HG03354 (cell line): ENCODE data around the gene AGPAT4.

Experiments used
- ATAC-seq: cut with Tn5 transposase; IDR thresholded peaks from one replicate; pipeline ENCODE4 v1.9.1; 2021; ENCODE audit warnings: mild to moderate bottlenecking; ENCODE audit not compliant: unreplicated experiment, poor library complexity, severe bottlenecking

AGPAT4 gene

GRCh38 chr6:161214722-161215121, 59.1 kb downstream of the AGPAT4 start:
- ATAC-seq, result no peak

DNA sequence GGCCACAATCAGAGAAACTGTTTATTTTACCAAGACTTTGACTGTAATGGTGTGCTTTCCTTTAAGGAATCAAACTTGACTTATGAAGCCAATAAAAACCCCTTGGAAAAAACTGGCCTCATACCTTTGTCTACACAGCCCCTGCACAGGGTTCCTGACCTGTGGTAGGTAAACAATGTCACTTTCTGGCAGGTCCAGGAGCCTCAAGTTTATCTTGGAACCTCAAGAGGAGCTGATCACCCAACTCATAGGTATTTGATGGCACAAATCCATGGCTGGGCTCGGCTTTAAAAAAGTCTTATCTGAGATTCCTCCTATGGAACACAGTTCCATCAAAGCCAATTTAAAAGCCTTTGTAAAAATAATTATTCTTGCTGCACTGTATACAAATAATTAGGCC, 61.0 kb downstream of the AGPAT4 start:
- ATAC-seq, result no peak

GRCh38 chr6:161211380-161212035, 62.4 kb downstream of the AGPAT4 start:
- no peak for ATAC-seq

DNA sequence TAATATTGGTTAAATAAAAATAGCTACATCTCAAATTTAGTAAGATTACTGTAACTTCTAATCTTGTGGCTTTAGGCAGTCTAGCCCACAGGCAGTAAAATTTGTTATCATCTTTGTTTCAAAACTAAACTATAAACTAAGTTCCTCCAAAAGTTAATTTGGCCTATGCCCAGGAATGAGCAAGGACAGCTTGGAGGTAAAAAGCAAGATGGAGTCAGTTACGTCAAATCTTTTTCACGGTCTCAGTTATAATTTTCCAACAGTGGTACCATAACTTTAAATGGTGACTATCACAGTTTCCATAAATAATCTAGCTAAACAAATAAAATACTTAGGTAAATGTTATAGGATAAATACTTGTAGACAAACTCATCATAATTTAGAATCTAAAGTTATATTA, 63.0 kb downstream of the AGPAT4 start:
- no peak for ATAC-seq

GRCh38 chr6:161207200-161207599, 66.7 kb downstream of the AGPAT4 start:
- ATAC-seq, result no peak

GRCh38 chr6:161204866-161205557, 68.8 kb downstream of the AGPAT4 start:
- ATAC-seq, result no peak

- no peak for ATAC-seq
Observed at GRCh38 chr6:161200610-161201370, 73.1 kb downstream of the AGPAT4 start.

DNA sequence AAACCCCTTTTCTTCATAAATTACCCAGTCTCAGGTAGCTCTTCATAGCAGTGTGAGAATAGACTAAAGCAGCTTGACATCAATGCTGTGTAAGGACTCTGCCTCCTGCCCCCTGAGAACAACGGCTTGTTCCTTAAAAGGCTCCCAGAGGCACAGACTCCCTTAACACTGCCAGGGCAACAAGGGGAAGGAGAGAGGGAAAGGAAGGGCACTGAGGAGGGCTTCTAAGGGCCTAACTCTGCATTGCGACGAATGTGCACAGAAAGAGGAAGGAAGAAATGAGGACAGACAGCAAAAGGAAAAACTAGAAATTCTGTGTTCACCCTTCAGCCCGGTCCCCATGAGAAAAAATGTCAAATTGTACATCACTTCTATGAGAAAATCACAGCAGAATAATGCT, 74.0 kb downstream of the AGPAT4 start:
- no peak for ATAC-seq

DNA sequence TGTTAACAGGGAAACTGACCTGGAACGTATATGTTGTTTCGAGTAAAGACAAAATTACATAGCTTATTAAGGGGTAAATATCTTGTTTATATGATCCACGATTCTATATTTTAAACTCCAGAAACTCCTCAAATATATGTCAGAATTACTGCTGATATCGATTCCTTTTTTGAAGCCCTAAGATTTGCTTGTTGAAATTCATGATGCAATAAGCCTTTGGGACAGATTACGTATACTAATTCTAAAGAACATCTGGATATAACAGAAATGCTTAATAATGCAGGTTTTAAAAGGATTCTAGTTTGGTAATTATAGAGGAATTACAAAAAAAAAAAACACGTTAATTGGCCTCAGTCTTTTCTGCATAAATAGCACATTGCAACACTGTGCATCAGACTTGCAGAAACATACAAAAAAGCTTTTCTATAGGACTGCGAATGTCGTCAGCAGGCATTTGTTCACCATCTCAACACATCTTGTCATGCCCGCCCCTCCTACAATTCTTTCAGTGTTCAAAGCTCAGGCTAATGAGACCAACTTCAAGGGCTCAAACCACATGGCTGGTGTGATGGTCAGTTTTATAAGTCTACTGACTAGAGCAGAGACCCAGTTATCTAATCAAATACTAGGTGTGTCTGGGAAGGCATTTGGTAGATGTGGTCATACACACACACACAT, 74.9 kb downstream of the AGPAT4 start:
- ATAC-seq, result no peak

DNA sequence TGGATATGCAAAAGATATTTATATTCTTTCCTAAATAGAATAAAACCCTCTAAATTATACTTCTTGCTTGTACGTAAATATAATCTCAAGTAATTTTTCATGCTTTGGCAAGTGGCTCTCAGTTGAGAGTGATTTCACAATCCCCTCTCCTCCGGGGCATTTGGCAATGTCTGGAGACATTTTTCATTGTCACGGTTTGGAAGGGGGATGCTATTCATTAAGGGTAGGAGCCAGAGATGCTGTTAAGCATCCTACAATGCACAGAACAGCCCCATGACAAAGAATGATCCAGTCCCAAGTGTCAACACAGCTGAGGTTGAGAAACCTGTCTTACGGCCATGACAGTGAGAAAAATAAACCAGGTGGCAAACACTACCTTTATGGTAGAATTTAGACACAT, 75.7 kb downstream of the AGPAT4 start:
- ATAC-seq, result no peak

DNA sequence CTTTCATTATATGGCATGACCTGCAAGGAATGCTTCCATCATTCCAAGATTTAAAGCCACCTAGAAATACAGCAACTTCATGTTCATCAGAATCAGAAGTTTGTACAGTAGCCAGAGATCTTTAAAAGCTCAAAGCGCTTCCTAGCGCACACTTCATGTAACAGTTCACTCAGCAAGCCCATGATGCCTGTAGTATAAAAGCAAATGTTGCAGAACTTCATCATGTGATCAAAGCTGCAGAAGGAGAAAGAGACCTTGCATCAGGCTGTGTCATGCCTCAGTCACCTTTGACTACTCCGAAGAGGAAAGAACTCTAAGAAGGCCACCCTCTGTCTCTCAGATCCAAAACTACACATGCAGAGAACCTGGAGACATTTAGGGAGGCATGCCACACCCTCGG, 78.5 kb downstream of the AGPAT4 start:
- ATAC-seq, result no peak

- no peak for ATAC-seq
Observed at GRCh38 chr6:161194374-161194773, 79.5 kb downstream of the AGPAT4 start.

GRCh38 chr6:161192636-161193411, 81.0 kb downstream of the AGPAT4 start:
- no peak for ATAC-seq

- ATAC-seq, result no peak
Observed at GRCh38 chr6:161191671-161192070, 82.2 kb downstream of the AGPAT4 start.

GRCh38 chr6:161191007-161191406, 82.9 kb downstream of the AGPAT4 start:
- ATAC-seq, result no peak

- ATAC-seq, result no peak
Observed at GRCh38 chr6:161189891-161190290, 84.0 kb downstream of the AGPAT4 start.

- no peak for ATAC-seq
Observed at GRCh38 chr6:161188547-161189465, 85.1 kb downstream of the AGPAT4 start.

DNA sequence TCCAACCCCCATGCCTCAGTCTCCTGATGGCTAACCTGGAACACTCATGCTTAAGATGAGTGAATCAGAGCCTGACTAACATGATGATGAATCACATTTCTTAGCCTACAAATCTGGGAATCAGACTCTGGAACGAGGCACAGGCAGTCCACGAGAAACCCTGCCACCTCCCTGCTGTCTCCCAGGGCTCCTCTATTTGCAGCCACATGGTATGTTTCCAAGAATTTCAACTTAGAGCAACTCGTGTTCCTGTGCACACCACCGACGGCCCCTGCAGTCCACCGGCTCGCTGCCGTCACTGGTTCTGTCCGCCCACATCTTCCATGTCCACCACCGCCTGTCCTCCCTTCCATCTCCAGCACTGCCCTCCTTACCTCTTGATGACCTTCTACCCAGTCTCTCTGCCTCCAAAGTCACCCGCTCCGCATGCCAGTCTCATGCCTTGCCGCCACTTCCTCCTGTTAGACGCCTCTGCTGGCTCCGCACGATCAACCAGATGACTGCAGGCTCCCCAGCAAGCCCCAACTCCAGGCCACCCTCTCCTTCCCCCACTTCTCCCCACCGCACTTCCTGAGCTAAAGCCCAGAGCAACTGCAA, 87.6 kb downstream of the AGPAT4 start:
- no peak for ATAC-seq
